CD14-positive monocyte (primary cell): ENCODE measurements around the gene FBXO4. TPM values are rescaled to one million over a fixed set of nuclear protein-coding genes. Genes with fewer than 3 reads are reported as not detected.

Experiments
- DNase-seq, 3 donors: peaks; one replicate each; pipeline ENCODE4 v3.0.0-alpha.2; 2011 to 2022
- H2AFZ ChIP-seq: 2 replicates; pipeline ENCODE4 v1.6.0; 2012; ENCODE audit warnings: mild to moderate bottlenecking, low read depth, low read length, inconsistent platforms; ENCODE audit not compliant: insufficient read depth, poor library complexity, severe bottlenecking
- H3K27ac ChIP-seq, 2 donors: 1 replicate in 1 of 2; 2 replicates in 1 of 2; pipeline ENCODE4 v1.5.1; 2012 to 2013; ENCODE audit warnings: low read length in 2 of 2, control low read depth in 1 of 2, inconsistent platforms in 1 of 2, low read depth in 1 of 2, mild to moderate bottlenecking in 1 of 2
- H3K27me3 ChIP-seq, 2 donors: one replicate each; pipeline versions ENCODE4 v1.6.0 to v1.6.1; 2011 to 2013; ENCODE audit warnings: low read length in 2 of 2; ENCODE audit not compliant: control insufficient read depth in 2 of 2, insufficient read depth in 2 of 2
- H3K36me3 ChIP-seq, 2 donors: replicated peaks in 1 of 2; 1 replicate in 1 of 2; 2 replicates in 1 of 2; pipeline versions ENCODE4 v1.5.1 to v1.6.1; 2012 to 2013; ENCODE audit warnings: low read length in 2 of 2, control low read depth in 1 of 2, inconsistent platforms in 1 of 2, mild to moderate bottlenecking in 1 of 2; ENCODE audit not compliant: insufficient read depth in 2 of 2, control insufficient read depth in 1 of 2
- H3K4me1 ChIP-seq, 2 donors: 1 replicate in 1 of 2; 2 replicates in 1 of 2; pipeline versions ENCODE4 v1.5.1 to v1.6.1; 2012 to 2013; ENCODE audit warnings: low read length in 2 of 2, control low read depth in 1 of 2, inconsistent platforms in 1 of 2, mild to moderate bottlenecking in 1 of 2, moderate library complexity in 1 of 2; ENCODE audit not compliant: insufficient read depth in 2 of 2, control insufficient read depth in 1 of 2
- H3K4me2 ChIP-seq: replicated peaks from 2 replicates; pipeline ENCODE3; 2012; ENCODE audit warnings: low read length, moderate library complexity, mild to moderate bottlenecking; ENCODE audit not compliant: poor library complexity, severe bottlenecking; ENCODE audit errors: extremely low read depth
- H3K4me3 ChIP-seq, 3 experiments: fragments of 200-600 bp in 1 of 3; sonication (generic) in 1 of 3; replicated peaks in 1 of 3; 1 replicate in 2 of 3; 2 replicates in 1 of 3; pipeline ENCODE4 v1.5.1; 2011 to 2013; ENCODE audit warnings: low read length in 3 of 3, mild to moderate bottlenecking in 3 of 3, control low read depth in 2 of 3, low read depth in 2 of 3, inconsistent platforms in 1 of 3, moderate library complexity in 1 of 3
- H3K79me2 ChIP-seq: 2 replicates; pipeline ENCODE4 v1.6.0; 2012; ENCODE audit warnings: mild to moderate bottlenecking, control low read depth, inconsistent platforms, low read length, moderate library complexity; ENCODE audit not compliant: insufficient read depth
- H3K9ac ChIP-seq: 2 replicates; pipeline ENCODE4 v1.6.0; 2017; ENCODE audit warnings: low read length, mild to moderate bottlenecking; ENCODE audit not compliant: insufficient read depth, poor library complexity, severe bottlenecking
- H3K9me3 ChIP-seq, 2 donors: replicated peaks in 1 of 2; 1 replicate in 1 of 2; 2 replicates in 1 of 2; pipeline versions ENCODE4 v1.5.1 to v1.6.1; 2012 to 2013; ENCODE audit warnings: low read length in 2 of 2, control low read depth in 1 of 2; ENCODE audit not compliant: control insufficient read depth in 1 of 2, insufficient read depth in 1 of 2
- H4K20me1 ChIP-seq: 2 replicates; pipeline ENCODE4 v1.6.0; 2012; ENCODE audit warnings: mild to moderate bottlenecking, low read length, control low read depth, moderate library complexity; ENCODE audit not compliant: insufficient read depth
- H3K27ac Mint-ChIP-seq, 7 donors: one replicate each; pipeline ENCODE4 v1.8.0; 2020; ENCODE audit warnings: mild to moderate bottlenecking in 7 of 7, mixed read lengths in 7 of 7, moderate library complexity in 6 of 7, inconsistent platforms in 2 of 7
- H3K27me3 Mint-ChIP-seq, 3 donors: one replicate each; pipeline ENCODE4 v1.8.0; 2021 to 2022; ENCODE audit warnings: low read depth in 3 of 3, mild to moderate bottlenecking in 3 of 3, mixed read lengths in 3 of 3, moderate library complexity in 3 of 3, inconsistent platforms in 1 of 3
- H3K36me3 Mint-ChIP-seq, 2 donors: one replicate each; pipeline ENCODE4 v1.8.0; 2020; ENCODE audit warnings: mixed read lengths in 2 of 2, inconsistent platforms in 1 of 2, mild to moderate bottlenecking in 1 of 2
- H3K4me1 Mint-ChIP-seq: one replicate; pipeline ENCODE4 v1.8.0; 2020; ENCODE audit warnings: mild to moderate bottlenecking, mixed read lengths
- H3K4me3 Mint-ChIP-seq, 2 donors: one replicate each; pipeline ENCODE4 v1.8.0; 2020; ENCODE audit warnings: mild to moderate bottlenecking in 2 of 2, mixed read lengths in 2 of 2, moderate library complexity in 1 of 2
- H3K9me3 Mint-ChIP-seq, 7 donors: one replicate each; pipeline ENCODE4 v1.8.0; 2020 to 2022; ENCODE audit warnings: mixed read lengths in 7 of 7, mild to moderate bottlenecking in 6 of 7, moderate library complexity in 6 of 7, inconsistent platforms in 2 of 7
- WGBS: methylation state at CpG from one replicate; pipeline ENCODE4 v1.1.5; 2013; ENCODE audit warnings: missing lambda C conversion rate; ENCODE audit not compliant: insufficient coverage; 5-methylcytosine and 5-hydroxymethylcytosine counted together
- intact Hi-C, 2 donors: fragments of 100-400 bp; cut with micrococcal nuclease; formaldehyde crosslinking; loops; one replicate each; pipeline versions ENCODE4 v1.15.0 to v1.15.1; 2023
- polyA plus RNA-seq, 3 donors: library from polyadenylated mRNA; depleted of rRNA in 1 of 3; unstranded in 2 of 3; stranded (reverse) in 1 of 3; fragments of 300-500 nt in 2 of 3; fragments of >200 nt in 1 of 3; fragmentation: Illumina TruSeq in 2 of 3; gene quantifications; 1 replicate in 2 of 3; 2 replicates in 1 of 3; pipeline ENCODE4 v1.2.3, GENCODE V29; 2012 to 2021
- TF ChIP-seq, protein P1 (sequence below): fragments of 200-600 bp; IDR thresholded peaks from one replicate; pipeline ENCODE4 v1.8.0; 2022; ENCODE audit warnings: antibody characterized with exemption, mild to moderate bottlenecking

The FBXO4 gene
- polyA plus RNA-seq, 3 donors, result 3.7 to 10.4 (median 8.7) TPM

DNA sequence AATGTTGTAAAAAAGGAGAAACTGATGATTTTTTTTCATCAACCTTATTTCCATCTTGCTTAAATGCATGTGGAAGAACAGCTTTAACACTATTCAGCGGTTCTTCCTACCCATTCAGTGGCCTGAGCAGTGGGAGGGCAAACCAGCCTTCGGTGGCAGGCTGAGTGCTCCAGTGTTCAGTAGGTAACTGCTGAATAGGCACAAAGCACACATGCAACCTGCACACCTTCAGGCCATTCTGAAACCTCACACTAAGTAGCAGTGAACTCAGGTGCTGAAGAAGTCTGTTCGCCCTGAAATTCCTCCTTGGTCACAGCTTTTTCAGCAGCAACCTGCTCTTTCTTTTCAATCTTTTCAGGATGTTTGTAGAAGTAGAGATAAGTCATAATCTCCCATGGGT lies 26.1 kb downstream of the FBXO4 start:
- no peak overlapping the region for H3K27ac Mint-ChIP-seq
- Histone ChIP-seq H3K36me3 (no peaks in the 10 kb centered on the region), H3K4me1 (no peaks in the 10 kb centered on the region), H3K9me3 (no peaks in the 10 kb centered on the region), H3K4me2 (no peak overlapping the region), H3K27ac (no peak overlapping the region), H3K79me2 (no peaks in the 10 kb centered on the region), H3K4me3 (no peak overlapping the region), H3K27me3 (no peaks in the 10 kb centered on the region), H4K20me1 (no peaks in the 10 kb centered on the region), H2AFZ (no peak overlapping the region), H3K9ac (no peak overlapping the region)
- TF ChIP-seq, protein P1, sequence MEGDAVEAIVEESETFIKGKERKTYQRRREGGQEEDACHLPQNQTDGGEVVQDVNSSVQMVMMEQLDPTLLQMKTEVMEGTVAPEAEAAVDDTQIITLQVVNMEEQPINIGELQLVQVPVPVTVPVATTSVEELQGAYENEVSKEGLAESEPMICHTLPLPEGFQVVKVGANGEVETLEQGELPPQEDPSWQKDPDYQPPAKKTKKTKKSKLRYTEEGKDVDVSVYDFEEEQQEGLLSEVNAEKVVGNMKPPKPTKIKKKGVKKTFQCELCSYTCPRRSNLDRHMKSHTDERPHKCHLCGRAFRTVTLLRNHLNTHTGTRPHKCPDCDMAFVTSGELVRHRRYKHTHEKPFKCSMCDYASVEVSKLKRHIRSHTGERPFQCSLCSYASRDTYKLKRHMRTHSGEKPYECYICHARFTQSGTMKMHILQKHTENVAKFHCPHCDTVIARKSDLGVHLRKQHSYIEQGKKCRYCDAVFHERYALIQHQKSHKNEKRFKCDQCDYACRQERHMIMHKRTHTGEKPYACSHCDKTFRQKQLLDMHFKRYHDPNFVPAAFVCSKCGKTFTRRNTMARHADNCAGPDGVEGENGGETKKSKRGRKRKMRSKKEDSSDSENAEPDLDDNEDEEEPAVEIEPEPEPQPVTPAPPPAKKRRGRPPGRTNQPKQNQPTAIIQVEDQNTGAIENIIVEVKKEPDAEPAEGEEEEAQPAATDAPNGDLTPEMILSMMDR, result no peak
- H3K36me3 Mint-ChIP-seq, result no peaks in the 10 kb centered on the region
- H3K4me1 Mint-ChIP-seq, result no peaks in the 10 kb centered on the region
- H3K27me3 Mint-ChIP-seq, result peaks cover 0 to 2% (median 0%) of the 10 kb centered on the region in 3 donors
- WGBS, result 84% methylated on average over 2 of the region's 3 CpGs
- intact Hi-C loops, result no loop called here
- DNase-seq, result no peak
- peaks cover 0 to 12% (median 6%) of the 10 kb centered on the region in 7 donors for H3K9me3 Mint-ChIP-seq
- H3K4me3 Mint-ChIP-seq, result no peak overlapping the region

DNA sequence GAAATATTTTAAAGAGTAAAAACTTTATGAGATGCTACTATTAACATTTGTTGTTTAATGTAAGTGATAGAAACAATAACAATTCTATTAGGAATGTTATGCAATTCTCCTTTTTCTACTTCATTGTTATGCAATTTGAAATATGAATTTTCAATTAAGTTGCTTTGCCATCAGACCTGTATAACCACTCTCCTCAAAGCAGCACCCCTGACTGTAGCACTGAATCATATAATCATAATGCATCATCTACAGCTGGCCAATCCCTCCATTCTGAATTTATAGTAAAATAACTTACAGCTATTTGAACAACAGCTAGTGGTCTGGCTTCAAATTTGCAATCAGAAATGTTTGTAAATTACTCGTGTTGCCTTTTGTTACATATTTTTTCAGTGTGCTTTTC lies 29.2 kb downstream of the FBXO4 start:
- WGBS, result no CpG with 5 or more reads among the region's 1 CpG

More for the DNA sequence above, 29.2 kb downstream of the FBXO4 start:
- Histone ChIP-seq H3K9ac (no peak overlapping the region), H3K27ac (no peak overlapping the region), H4K20me1 (no peaks in the 10 kb centered on the region), H3K79me2 (no peaks in the 10 kb centered on the region), H3K9me3 (peaks cover 0 to 4% of the 10 kb centered on the region in 2 donors), H2AFZ (no peak overlapping the region), H3K36me3 (no peaks in the 10 kb centered on the region), H3K4me1 (no peaks in the 10 kb centered on the region), H3K4me2 (no peak overlapping the region), H3K4me3 (no peak overlapping the region), H3K27me3 (no peaks in the 10 kb centered on the region)
- Mint-ChIP-seq H3K27ac (no peak overlapping the region), H3K36me3 (no peaks in the 10 kb centered on the region), H3K4me1 (no peaks in the 10 kb centered on the region), H3K4me3 (no peak overlapping the region), H3K27me3 (peaks cover 0 to 2% (median 0%) of the 10 kb centered on the region in 3 donors), H3K9me3 (peaks cover 4 to 14% (median 9%) of the 10 kb centered on the region in 7 donors)
- TF ChIP-seq, protein P1, result no peak
- intact Hi-C loops, result no loop called here
- DNase-seq, result no peak
